Endothelial cell of umbilical vein (primary cell): ENCODE results near the gene VPS41.

Experiments
- CTCF ChIP-seq, 2 donors: IDR thresholded peaks; 1 replicate in 1 of 2; 2 replicates in 1 of 2; pipeline ENCODE4 v1.5.1; 2011; ENCODE audit warnings: low read length in 2 of 2, mild to moderate bottlenecking in 2 of 2, moderate library complexity in 2 of 2, control low read depth in 1 of 2, inconsistent platforms in 1 of 2, low read depth in 1 of 2; ENCODE audit not compliant: insufficient read depth in 1 of 2; ENCODE audit errors: extremely low read depth in 1 of 2
- EZH2 ChIP-seq: IDR thresholded peaks from 2 replicates; pipeline ENCODE4 v1.6.1; 2012; ENCODE audit warnings: borderline replicate concordance, low read depth, mild to moderate bottlenecking, moderate library complexity, low read length, inconsistent platforms; ENCODE audit not compliant: severe bottlenecking

- TF ChIP-seq EZH2 (no peak), CTCF (IDR thresholded peaks at IDR 0.05; ENCODE audit: extremely low read depth in 1 of 2, insufficient read depth in 1 of 2, low read depth in 1 of 2, low read length in 2 of 2) (no peak)
These were observed 165.1 kb downstream of the VPS41 start for GRCh38 chr7:38743899-38744298.
